ENCODE data around the gene ACKR3.

Gene ACKR3

DNA sequence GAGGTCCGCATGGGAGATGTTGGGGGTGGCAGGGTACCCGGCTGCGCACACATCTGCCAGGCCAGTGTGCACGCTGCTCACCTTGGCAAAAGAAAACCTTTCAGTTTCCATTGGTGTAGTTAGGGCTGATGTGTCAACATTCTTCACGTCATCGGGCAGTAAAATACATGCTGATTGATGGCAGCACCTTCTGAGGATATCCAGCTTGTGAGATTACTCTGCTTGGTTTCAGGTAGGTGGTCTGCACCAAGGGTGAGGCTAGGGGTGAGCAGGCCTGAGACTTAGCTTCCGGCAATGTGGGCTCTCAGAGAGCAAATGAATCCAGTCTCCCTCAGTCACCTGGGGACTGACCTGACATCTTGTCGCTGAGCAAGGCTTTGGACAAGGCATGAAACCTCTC, 19.3 kb upstream of the ACKR3 start:
- peaks cover 17% of the 10 kb centered on the region for H3K4me1 ChIP-seq (ENCODE audit: insufficient read depth, low read length)
- no peak overlapping the region for H3K9ac ChIP-seq (ENCODE audit: low read depth, low read length)

DNA sequence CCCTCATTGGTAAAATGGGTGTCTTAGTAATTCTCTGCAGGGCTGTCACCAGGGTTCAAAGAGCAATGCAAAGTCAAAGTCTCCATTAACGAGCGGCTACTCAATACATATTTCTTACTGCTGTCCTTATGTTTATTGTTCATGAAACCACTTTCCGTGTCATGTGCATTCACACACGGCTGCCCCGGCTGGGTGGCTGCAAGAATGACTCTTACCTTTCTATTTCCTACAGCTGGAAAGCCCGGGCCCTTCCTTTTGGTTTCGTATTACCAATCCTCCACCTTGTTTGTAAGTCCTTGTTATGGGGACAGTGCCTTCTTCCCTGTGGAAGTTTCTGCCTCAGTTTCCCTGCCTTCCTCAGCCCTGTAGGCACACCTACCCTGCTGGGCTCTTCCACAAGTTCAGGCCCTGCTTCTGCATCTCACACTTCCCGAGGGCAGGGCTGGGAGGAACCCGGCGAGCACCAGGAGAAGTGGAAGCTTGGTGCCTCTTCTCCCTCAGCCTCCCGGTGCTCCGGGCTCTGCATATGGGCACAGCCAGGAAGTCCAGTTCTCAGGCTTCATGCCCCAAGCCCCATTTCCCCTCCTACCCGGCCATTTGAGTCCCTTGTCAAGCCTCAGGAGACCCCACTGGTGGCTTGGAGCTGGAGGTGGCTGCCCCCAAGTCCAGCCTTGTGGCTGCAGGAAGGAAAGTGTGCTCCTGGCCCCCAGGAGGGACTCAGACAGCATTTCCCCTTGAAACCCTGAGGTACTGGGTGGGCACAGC, 18.7 kb upstream of the ACKR3 start:
- 92% methylated on average over 13 of the region's 13 CpGs for WGBS

More for the DNA sequence above, 19.3 kb upstream of the ACKR3 start:
- Histone ChIP-seq H3K4me3 (ENCODE audit: low read length) (no peak overlapping the region), H3K27me3 (ENCODE audit: insufficient read depth, low read length) (no peaks in the 10 kb centered on the region), H3K9me3 (ENCODE audit: insufficient read depth, low read depth, low read length) (no peaks in the 10 kb centered on the region), H3K36me3 (ENCODE audit: insufficient read depth, low read length) (no peaks in the 10 kb centered on the region), H3K27ac (ENCODE audit: low read depth, low read length) (no peak overlapping the region)
- WGBS = 95% methylated on average over 8 of the region's 8 CpGs

DNA sequence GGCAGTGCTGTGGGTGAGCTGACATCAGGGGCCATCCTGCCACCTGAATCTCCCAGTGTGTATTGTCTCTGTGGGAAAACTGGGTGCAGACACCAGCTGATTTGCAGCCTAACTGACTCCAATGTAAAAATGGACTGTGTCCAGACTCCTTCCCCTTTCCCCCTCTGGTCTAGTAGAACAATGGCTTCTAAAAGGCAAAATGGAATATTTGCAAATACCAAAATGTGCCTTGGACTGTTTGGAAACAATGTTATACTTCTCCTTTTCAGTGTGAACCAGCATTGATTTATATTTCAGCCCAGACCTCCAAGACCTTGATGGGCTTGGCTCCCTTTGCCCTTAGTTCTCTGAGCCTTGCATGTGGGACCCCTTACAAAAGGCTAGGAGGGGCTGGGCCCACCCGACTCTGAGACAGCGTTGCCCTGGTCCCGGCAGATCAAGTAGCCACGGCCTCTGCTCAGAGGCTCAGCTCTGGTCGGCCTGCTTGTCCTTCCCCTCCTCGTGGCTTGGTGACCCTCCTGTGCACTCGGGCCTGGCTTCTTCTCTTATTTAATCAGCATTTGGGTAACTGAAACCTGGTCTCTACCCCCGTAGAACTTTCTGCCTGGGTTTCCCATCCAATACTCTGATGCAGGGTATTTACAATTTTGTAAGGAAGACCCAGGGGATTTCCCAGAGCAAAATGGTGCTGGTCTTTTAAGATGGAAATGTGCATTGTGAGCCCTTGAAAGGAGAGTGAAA, 18.0 kb upstream of the ACKR3 start:
- H3K9me3 ChIP-seq (ENCODE audit: insufficient read depth, low read depth, low read length) = no peaks in the 10 kb centered on the region
- no peaks in the 10 kb centered on the region for H3K27me3 ChIP-seq (ENCODE audit: insufficient read depth, low read length)
- no peak overlapping the region for H3K4me3 ChIP-seq (ENCODE audit: low read length)
- peak overlapping the region; percentile 71; the same call in 1 of the 2 replicates for H3K27ac ChIP-seq (ENCODE audit: low read depth, low read length)
- no peaks in the 10 kb centered on the region for H3K36me3 ChIP-seq (ENCODE audit: insufficient read depth, low read length)
- no peak overlapping the region for H3K9ac ChIP-seq (ENCODE audit: low read depth, low read length)
- peaks cover 17% of the 10 kb centered on the region for H3K4me1 ChIP-seq (ENCODE audit: insufficient read depth, low read length)
- 50% methylated on average over 8 of the region's 8 CpGs for WGBS

More for the DNA sequence above, 18.7 kb upstream of the ACKR3 start:
- Histone ChIP-seq H3K27ac (ENCODE audit: low read depth, low read length) (no peak overlapping the region), H3K9ac (ENCODE audit: low read depth, low read length) (no peak overlapping the region), H3K36me3 (ENCODE audit: insufficient read depth, low read length) (no peaks in the 10 kb centered on the region), H3K4me1 (ENCODE audit: insufficient read depth, low read length) (peaks cover 17% of the 10 kb centered on the region), H3K27me3 (ENCODE audit: insufficient read depth, low read length) (no peaks in the 10 kb centered on the region), H3K9me3 (ENCODE audit: insufficient read depth, low read depth, low read length) (no peaks in the 10 kb centered on the region), H3K4me3 (ENCODE audit: low read length) (no peak overlapping the region)

DNA sequence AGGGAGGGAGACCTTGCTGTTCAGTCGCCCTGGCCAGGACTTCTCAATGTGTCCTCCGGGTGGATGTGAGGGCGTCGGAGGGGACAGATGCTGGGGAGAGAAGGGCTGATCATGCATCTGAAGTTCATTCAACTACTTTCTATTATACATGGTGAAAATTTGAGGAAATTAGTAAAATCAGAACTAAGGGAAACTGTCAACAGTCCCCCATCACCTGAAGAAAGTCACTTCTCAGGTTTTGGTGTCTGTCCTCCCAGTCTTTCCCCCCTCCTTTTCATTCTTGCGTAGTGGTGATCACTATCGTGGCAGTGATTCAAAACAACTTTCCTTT, 17.4 kb upstream of the ACKR3 start:
- 66% methylated on average over 4 of the region's 6 CpGs for WGBS
- H3K27me3 ChIP-seq (ENCODE audit: insufficient read depth, low read length) = no peaks in the 10 kb centered on the region
- H3K4me1 ChIP-seq (ENCODE audit: insufficient read depth, low read length) = peaks cover 17% of the 10 kb centered on the region
- H3K27ac ChIP-seq (ENCODE audit: low read depth, low read length) = no peak overlapping the region
- H3K9me3 ChIP-seq (ENCODE audit: insufficient read depth, low read depth, low read length) = no peaks in the 10 kb centered on the region
- no peak overlapping the region for H3K4me3 ChIP-seq (ENCODE audit: low read length)
- no peaks in the 10 kb centered on the region for H3K36me3 ChIP-seq (ENCODE audit: insufficient read depth, low read length)
- no peak overlapping the region for H3K9ac ChIP-seq (ENCODE audit: low read depth, low read length)

DNA sequence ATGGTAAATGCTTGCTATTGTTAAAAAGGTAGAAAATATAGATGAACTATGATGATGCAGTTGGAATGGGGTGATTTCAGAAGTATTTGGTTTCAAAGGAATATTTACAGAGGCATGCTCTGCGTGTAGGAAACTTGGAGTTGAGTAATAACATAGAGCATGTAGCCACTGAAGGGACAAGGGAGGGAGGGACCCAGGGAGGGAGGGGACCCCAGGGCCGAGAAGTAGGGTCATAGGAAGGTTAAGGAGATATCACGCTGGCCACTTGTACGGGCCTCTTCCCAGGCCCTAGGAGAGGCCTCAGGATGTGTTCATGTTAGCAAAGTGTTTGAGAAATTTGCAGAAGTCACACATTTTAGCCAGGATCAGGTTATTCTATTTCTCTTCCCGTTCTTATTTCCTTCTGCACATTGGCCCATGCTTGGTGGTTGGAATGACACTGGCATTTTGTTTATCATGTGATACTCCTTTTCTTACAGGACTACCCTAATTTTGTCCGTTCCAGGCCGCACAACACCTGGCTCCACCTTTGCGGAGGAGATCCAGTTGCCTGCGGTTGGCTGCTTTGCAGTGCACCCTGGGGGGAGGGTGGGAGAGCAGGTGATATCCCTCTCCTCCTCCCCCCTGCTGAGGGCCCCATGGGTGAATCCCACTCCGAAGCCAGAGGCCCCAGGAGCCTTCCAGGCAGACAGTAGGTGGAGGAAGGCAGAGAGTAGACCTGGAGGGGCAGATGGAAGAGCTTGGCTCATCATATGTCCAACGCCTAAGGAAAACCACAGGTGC, 16.9 kb upstream of the ACKR3 start:
- WGBS = 92% methylated on average over 11 of the region's 11 CpGs
- Histone ChIP-seq H3K27ac (ENCODE audit: low read depth, low read length) (no peak overlapping the region), H3K9ac (ENCODE audit: low read depth, low read length) (no peak overlapping the region), H3K9me3 (ENCODE audit: insufficient read depth, low read depth, low read length) (no peaks in the 10 kb centered on the region), H3K36me3 (ENCODE audit: insufficient read depth, low read length) (no peaks in the 10 kb centered on the region), H3K4me3 (ENCODE audit: low read length) (no peak overlapping the region), H3K4me1 (ENCODE audit: insufficient read depth, low read length) (peaks cover 17% of the 10 kb centered on the region), H3K27me3 (ENCODE audit: insufficient read depth, low read length) (no peaks in the 10 kb centered on the region)

DNA sequence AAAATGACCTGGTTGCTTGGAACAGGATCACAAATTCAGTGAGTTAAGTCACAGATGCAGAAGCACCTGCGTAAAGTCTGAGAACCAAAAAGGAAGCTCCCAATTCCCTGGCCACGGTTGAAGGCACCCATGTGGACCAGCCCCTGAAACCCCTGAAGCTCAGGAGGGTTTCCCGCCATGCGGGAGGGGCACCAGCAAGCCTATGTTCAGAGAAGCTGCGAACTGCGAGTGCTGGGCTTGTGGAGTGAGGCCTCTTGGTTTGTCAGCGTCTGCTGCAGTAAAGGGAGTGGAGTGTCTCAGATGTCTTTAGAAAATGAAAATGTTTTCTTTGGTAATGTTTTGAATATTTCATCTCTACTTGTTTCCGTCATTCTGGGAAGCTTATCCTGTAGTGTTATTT, 16.1 kb upstream of the ACKR3 start:
- Histone ChIP-seq H3K4me3 (ENCODE audit: low read length) (no peak overlapping the region), H3K27me3 (ENCODE audit: insufficient read depth, low read length) (no peaks in the 10 kb centered on the region), H3K9ac (ENCODE audit: low read depth, low read length) (no peak overlapping the region), H3K4me1 (ENCODE audit: insufficient read depth, low read length) (peaks cover 17% of the 10 kb centered on the region), H3K27ac (ENCODE audit: low read depth, low read length) (no peak overlapping the region), H3K36me3 (ENCODE audit: insufficient read depth, low read length) (no peaks in the 10 kb centered on the region), H3K9me3 (ENCODE audit: insufficient read depth, low read depth, low read length) (no peaks in the 10 kb centered on the region)
- 92% methylated on average over 8 of the region's 8 CpGs for WGBS

DNA sequence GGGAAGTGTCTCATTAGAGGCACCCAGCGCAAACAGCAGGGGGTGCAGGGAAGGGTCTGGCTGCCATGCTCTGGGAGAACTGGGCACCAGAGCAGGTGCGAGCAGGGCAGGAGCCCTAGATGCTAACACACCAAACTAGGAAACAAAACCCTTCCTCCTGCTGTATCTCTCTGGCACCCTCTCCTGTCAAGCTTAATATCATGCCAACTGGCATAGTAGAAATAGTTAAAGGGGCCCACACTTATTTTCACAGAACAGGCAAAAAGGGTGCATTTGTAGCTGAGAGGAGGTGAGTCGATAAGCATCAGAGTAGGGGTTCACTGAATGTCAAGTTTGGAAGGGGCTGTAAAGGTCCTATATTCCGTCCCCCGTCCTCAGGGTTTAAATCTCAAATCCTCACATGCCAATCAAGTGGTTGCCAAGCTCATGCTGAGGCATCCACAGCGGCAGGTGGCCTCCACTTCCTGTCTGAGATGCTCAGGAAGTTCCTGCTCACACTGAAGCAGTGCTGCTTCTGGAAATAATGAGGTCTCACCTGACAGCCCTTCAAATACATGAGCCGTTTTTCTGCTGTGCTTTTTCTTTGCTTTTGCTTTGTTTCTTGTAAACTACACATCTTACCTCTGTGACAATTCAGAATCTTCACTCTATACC, 14.9 kb upstream of the ACKR3 start:
- Histone ChIP-seq H3K36me3 (ENCODE audit: insufficient read depth, low read length) (no peaks in the 10 kb centered on the region), H3K4me3 (ENCODE audit: low read length) (no peak overlapping the region), H3K9me3 (ENCODE audit: insufficient read depth, low read depth, low read length) (no peaks in the 10 kb centered on the region), H3K27ac (ENCODE audit: low read depth, low read length) (no peak overlapping the region), H3K4me1 (ENCODE audit: insufficient read depth, low read length) (peaks cover 17% of the 10 kb centered on the region), H3K27me3 (ENCODE audit: insufficient read depth, low read length) (no peaks in the 10 kb centered on the region), H3K9ac (ENCODE audit: low read depth, low read length) (no peak overlapping the region)
- 93% methylated on average over 7 of the region's 7 CpGs for WGBS

DNA sequence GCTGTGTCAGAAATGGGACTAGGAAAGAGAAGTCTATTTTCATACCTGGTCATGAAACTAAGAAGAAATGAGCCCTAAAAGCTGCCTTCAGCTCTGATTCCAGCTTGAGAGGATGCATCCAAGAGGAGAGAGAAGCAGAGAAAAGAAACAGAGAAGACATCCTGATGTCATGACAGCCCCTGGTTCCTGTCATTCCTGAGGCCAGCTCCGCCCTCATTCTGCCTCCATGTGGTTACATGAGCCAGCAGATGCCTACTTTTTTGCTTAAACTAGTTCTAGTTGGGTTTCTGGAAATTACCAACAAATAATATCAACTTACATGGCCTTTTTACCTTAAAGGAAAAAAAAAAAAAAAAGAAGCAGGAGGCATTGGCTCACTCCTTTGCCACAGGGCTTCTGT, 14.1 kb upstream of the ACKR3 start:
- H3K4me3 ChIP-seq (ENCODE audit: low read length) = no peak overlapping the region
- H3K4me1 ChIP-seq (ENCODE audit: insufficient read depth, low read length) = peaks cover 17% of the 10 kb centered on the region
- no peaks in the 10 kb centered on the region for H3K36me3 ChIP-seq (ENCODE audit: insufficient read depth, low read length)
- no peak overlapping the region for H3K27ac ChIP-seq (ENCODE audit: low read depth, low read length)
- no peaks in the 10 kb centered on the region for H3K9me3 ChIP-seq (ENCODE audit: insufficient read depth, low read depth, low read length)
- H3K27me3 ChIP-seq (ENCODE audit: insufficient read depth, low read length) = no peaks in the 10 kb centered on the region
- whole genome bisulfite sequencing = 95% methylated on average over 1 of the region's 1 CpG
- H3K9ac ChIP-seq (ENCODE audit: low read depth, low read length) = no peak overlapping the region

DNA sequence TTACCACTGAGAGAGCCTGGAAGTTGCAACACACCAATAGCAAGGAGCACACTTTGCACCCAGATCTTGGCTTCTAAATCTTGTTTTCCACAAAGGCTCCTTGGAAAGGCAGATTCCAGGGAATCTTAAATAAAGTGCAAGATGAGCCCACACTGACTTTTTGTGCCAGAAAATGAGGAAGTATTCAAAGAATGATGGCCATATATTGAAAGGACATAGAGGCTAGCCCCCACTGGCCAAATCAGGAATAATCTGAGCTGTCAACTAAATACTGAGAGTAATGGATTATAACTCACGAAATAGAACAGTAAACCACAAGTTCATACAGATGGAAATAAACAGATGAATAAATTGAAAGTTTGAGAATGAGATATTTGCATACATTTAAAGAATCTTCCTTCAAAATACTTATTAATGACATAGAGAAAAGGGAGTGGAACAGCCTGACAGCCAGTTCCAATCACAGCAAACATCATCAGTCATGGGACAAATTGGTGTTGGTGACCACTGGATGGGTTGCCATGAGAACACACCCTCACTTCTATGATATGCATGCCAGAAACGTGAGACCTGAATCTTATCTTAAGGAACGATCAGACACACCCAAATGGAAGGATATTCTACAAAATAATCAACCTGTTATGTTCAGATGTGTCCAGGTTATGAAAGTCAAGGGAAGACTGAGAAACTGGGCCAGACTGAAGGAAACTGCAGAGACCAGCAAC, 12.2 kb upstream of the ACKR3 start:
- 73% methylated on average over 2 of the region's 3 CpGs for WGBS
- H3K36me3 ChIP-seq (ENCODE audit: insufficient read depth, low read length) = no peaks in the 10 kb centered on the region
- H3K9ac ChIP-seq (ENCODE audit: low read depth, low read length) = no peak overlapping the region
- no peak overlapping the region for H3K27ac ChIP-seq (ENCODE audit: low read depth, low read length)
- H3K27me3 ChIP-seq (ENCODE audit: insufficient read depth, low read length) = no peaks in the 10 kb centered on the region
- H3K9me3 ChIP-seq (ENCODE audit: insufficient read depth, low read depth, low read length) = no peaks in the 10 kb centered on the region
- H3K4me1 ChIP-seq (ENCODE audit: insufficient read depth, low read length) = 0 out of 2 replicates have a peak, but pooled peaks cover 3% of the 10 kb centered on the region
- no peak overlapping the region for H3K4me3 ChIP-seq (ENCODE audit: low read length)

GRCh38 chr2:236558036-236558435, 11.6 kb upstream of the ACKR3 start:
- no peaks in the 10 kb centered on the region for H3K36me3 ChIP-seq (ENCODE audit: insufficient read depth, low read length)
- no peaks in the 10 kb centered on the region for H3K9me3 ChIP-seq (ENCODE audit: insufficient read depth, low read depth, low read length)
- H3K4me3 ChIP-seq (ENCODE audit: low read length) = no peak overlapping the region
- H3K9ac ChIP-seq (ENCODE audit: low read depth, low read length) = no peak overlapping the region
- H3K4me1 ChIP-seq (ENCODE audit: insufficient read depth, low read length) = no peaks in the 10 kb centered on the region
- no peaks in the 10 kb centered on the region for H3K27me3 ChIP-seq (ENCODE audit: insufficient read depth, low read length)
- no peak overlapping the region for H3K27ac ChIP-seq (ENCODE audit: low read depth, low read length)
- WGBS = 91% methylated on average over 11 of the region's 11 CpGs

Measured in HUES64 (cell line).